Lung (tissue), 12 donors: ENCODE data around the gene KCNMA1. TPM values are rescaled to one million over a fixed set of nuclear protein-coding genes. Genes with fewer than 3 reads are reported as not detected.

Experiments used
- ATAC-seq: fragments of 200-7000 bp; cut with Tn5 transposase; one replicate; pipeline ENCODE4 v1.9.1; 2020; ENCODE audit warnings: moderate number of reproducible peaks; ENCODE audit not compliant: insufficient read depth, low FRiP score
- DNase-seq, 3 donors: peaks; one replicate each; pipeline ENCODE4 v3.0.0-alpha.2; 2013 to 2017
- H3K27ac ChIP-seq, 2 donors: one replicate each; pipeline ENCODE4 v1.5.1; 2013; ENCODE audit warnings: mild to moderate bottlenecking in 2 of 2, moderate library complexity in 2 of 2, control low read depth in 1 of 2, inconsistent platforms in 1 of 2, low read depth in 1 of 2, low read length in 1 of 2
- H3K27me3 ChIP-seq, 3 donors: one replicate each; pipeline ENCODE4 v1.5.1; 2013; ENCODE audit warnings: low read length in 2 of 3; ENCODE audit not compliant: control insufficient read depth in 3 of 3, insufficient read depth in 3 of 3
- H3K36me3 ChIP-seq, 4 donors: one replicate each; pipeline ENCODE4 v1.5.1; 2013; ENCODE audit warnings: low read length in 4 of 4, mild to moderate bottlenecking in 1 of 4, moderate library complexity in 1 of 4; ENCODE audit not compliant: control insufficient read depth in 4 of 4, insufficient read depth in 4 of 4
- H3K4me1 ChIP-seq, 5 donors: one replicate each; pipeline ENCODE4 v1.5.1; 2013; ENCODE audit warnings: low read length in 5 of 5, mild to moderate bottlenecking in 2 of 5, moderate library complexity in 1 of 5; ENCODE audit not compliant: control insufficient read depth in 5 of 5, insufficient read depth in 5 of 5
- H3K4me3 ChIP-seq: one replicate; pipeline ENCODE4 v1.5.1; 2013; ENCODE audit warnings: mild to moderate bottlenecking, control low read depth, moderate library complexity
- H3K9ac ChIP-seq, 2 donors: one replicate each; pipeline ENCODE4 v1.5.1; 2013; ENCODE audit warnings: low read length in 2 of 2, control low read depth in 1 of 2; ENCODE audit not compliant: insufficient read depth in 1 of 2
- H3K9me3 ChIP-seq, 4 donors: one replicate each; pipeline ENCODE4 v1.5.1; 2013; ENCODE audit warnings: low read length in 3 of 4, mild to moderate bottlenecking in 1 of 4, moderate library complexity in 1 of 4; ENCODE audit not compliant: control insufficient read depth in 4 of 4, insufficient read depth in 3 of 4
- CTCF ChIP-seq: IDR thresholded peaks from 2 replicates; pipeline ENCODE4 v1.5.1; 2012; ENCODE audit warnings: mild to moderate bottlenecking; ENCODE audit errors: control extremely low read depth, extremely low read depth
- WGBS, 2 donors: extraction: QIAGEN DNeasy Blood & Tissue Kit; methylation state at CpG; one replicate each; pipeline ENCODE4 v1.1.7; 2013; 5-methylcytosine and 5-hydroxymethylcytosine counted together
- polyA plus RNA-seq, 2 donors: library from polyadenylated mRNA; stranded (reverse); fragments of 200-250 nt; gene quantifications; one replicate each; pipeline ENCODE4 v1.2.1, GENCODE V29; 2013
- total RNA-seq, 2 donors: library from RNA; depleted of rRNA in 1 of 2; stranded (reverse); fragments of >200 nt in 1 of 2; gene quantifications; one replicate each; pipeline ENCODE4 v1.2.1, GENCODE V29; 2014 to 2021
- donor health status: control.
- donor health status: control.
- donor health status: Bipolar disorder and iron deficiency.
- donor health status: healthy.
- donor health status: DM: yes; HTN: yes; CAD: no.

KCNMA1 gene
- total and polyA plus RNA-seq, 4 donors: 3.8 to 13.0 (median 5.5) TPM

GRCh38 chr10:77207828-77208185 lies 429.8 kb downstream of the KCNMA1 start:
- Histone ChIP-seq H3K9ac (no peak overlapping the region), H3K27ac (no peak overlapping the region), H3K4me1 (peaks cover 0 to 4% (median 0%) of the 10 kb centered on the region in 5 donors), H3K4me3 (no peak overlapping the region), H3K27me3 (peaks cover 0 to 5% (median 0%) of the 10 kb centered on the region in 3 donors), H3K36me3 (no peaks in the 10 kb centered on the region), H3K9me3 (peaks cover 0 to 4% (median 0%) of the 10 kb centered on the region in 4 donors)
- WGBS, 2 donors: 80 to 89% methylated on average over 5 of the region's 5 CpGs
- ATAC-seq (no peak), DNase-seq (peak in 1 of 3 donors; percentile 14)
- TF ChIP-seq CTCF: no peak

GRCh38 chr10:77207182-77207827 lies 430.3 kb downstream of the KCNMA1 start:
- no peak for DNase-seq
- Histone ChIP-seq H3K27ac (no peak overlapping the region), H3K4me1 (peaks cover 0 to 4% (median 0%) of the 10 kb centered on the region in 5 donors), H3K9ac (no peak overlapping the region), H3K36me3 (no peaks in the 10 kb centered on the region), H3K27me3 (peaks cover 0 to 3% (median 0%) of the 10 kb centered on the region in 3 donors), H3K9me3 (peaks cover 0 to 4% (median 0%) of the 10 kb centered on the region in 4 donors), H3K4me3 (no peak overlapping the region)
- WGBS, 2 donors: 79 to 86% methylated on average over 4 of the region's 4 CpGs
- ATAC-seq: no peak
- no peak for TF ChIP-seq CTCF

GRCh38 chr10:77205135-77205534 lies 432.5 kb downstream of the KCNMA1 start:
- ATAC-seq: no peak
- peaks cover 0 to 4% (median 0%) of the 10 kb centered on the region in 5 donors for H3K4me1 ChIP-seq
- 35 to 77% methylated on average over 2 of the region's 2 CpGs for WGBS, 2 donors
- no peak overlapping the region for H3K9ac ChIP-seq
- H3K36me3 ChIP-seq: no peaks in the 10 kb centered on the region
- H3K27me3 ChIP-seq: peaks cover 0 to 2% (median 0%) of the 10 kb centered on the region in 3 donors
- no peak overlapping the region for H3K27ac ChIP-seq
- no peak for TF ChIP-seq CTCF
- H3K4me3 ChIP-seq: no peak overlapping the region
- peaks cover 0 to 4% (median 0%) of the 10 kb centered on the region in 4 donors for H3K9me3 ChIP-seq
- DNase-seq: no peak
